ENCODE results near the gene NDFIP2. TPM values are rescaled to one million over a fixed set of nuclear protein-coding genes. Genes with fewer than 3 reads are reported as not detected.

NDFIP2 gene
- total and polyA plus RNA-seq, 12 donors, result 5.2 to 62.1 (median 38.9) TPM

GRCh38 chr13:79532576-79532975 is 51.6 kb downstream of the NDFIP2 start:
- Histone ChIP-seq H3K36me3 (replicated peaks in 1 of 2) (no peaks in the 10 kb centered on the region), H3K4me1 (replicated peaks in 1 of 2) (peaks cover 11 to 30% of the 10 kb centered on the region in 2 donors), H3K4me3 (no peak overlapping the region), H3K27ac (no peak overlapping the region), H3K27me3 (no peaks in the 10 kb centered on the region), H3K9me3 (replicated peaks in 1 of 3) (no peaks in the 10 kb centered on the region)
- intact Hi-C loops (cut with DNase I), result loop anchor here (10.0 kb wide), 2 partner anchors 58 to 98 kb away; no protein-coding TSS in a partner anchor
- 66 to 87% (median 75%) methylated on average over 2 of the region's 2 CpGs for WGBS, 4 donors
- DNase-seq, result no peak
- no peak for TF ChIP-seq CTCF (IDR thresholded peaks at IDR 0.05)
- TF ChIP-seq POLR2A (IDR thresholded peaks at IDR 0.05), result no peak

- H3K27ac ChIP-seq, result no peak overlapping the region
- no peaks in the 10 kb centered on the region for H3K36me3 ChIP-seq (replicated peaks in 1 of 2)
- intact Hi-C loops (cut with DNase I), result loop anchor here (10.0 kb wide), 2 partner anchors 59 to 99 kb away; no protein-coding TSS in a partner anchor
- WGBS, 4 donors, result 87 to 94% (median 91%) methylated on average over 6 of the region's 6 CpGs
- no peaks in the 10 kb centered on the region for H3K27me3 ChIP-seq
- TF ChIP-seq CTCF (IDR thresholded peaks at IDR 0.05) (no peak), POLR2A (IDR thresholded peaks at IDR 0.05) (no peak)
- no peak overlapping the region for H3K4me3 ChIP-seq
- no peak for DNase-seq
- no peaks in the 10 kb centered on the region for H3K9me3 ChIP-seq (replicated peaks in 1 of 3)
- H3K4me1 ChIP-seq (replicated peaks in 1 of 2), result peaks cover 11 to 22% of the 10 kb centered on the region in 2 donors
These were observed 52.9 kb downstream of the NDFIP2 start for GRCh38 chr13:79533781-79534400.

GRCh38 chr13:79534596-79534995 is 53.6 kb downstream of the NDFIP2 start:
- Histone ChIP-seq H3K4me1 (replicated peaks in 1 of 2) (peaks cover 11 to 17% of the 10 kb centered on the region in 2 donors), H3K27ac (no peak overlapping the region), H3K4me3 (no peak overlapping the region), H3K36me3 (replicated peaks in 1 of 2) (no peaks in the 10 kb centered on the region), H3K27me3 (no peaks in the 10 kb centered on the region), H3K9me3 (replicated peaks in 1 of 3) (no peaks in the 10 kb centered on the region)
- DNase-seq, result no peak
- intact Hi-C loops (cut with DNase I), result loop anchor here (10.0 kb wide), 2 partner anchors 60 to 100 kb away; no protein-coding TSS in a partner anchor
- TF ChIP-seq CTCF (IDR thresholded peaks at IDR 0.05) (no peak), POLR2A (IDR thresholded peaks at IDR 0.05) (no peak)
- 67 to 80% (median 78%) methylated on average over 4 of the region's 4 CpGs for WGBS, 4 donors

GRCh38 chr13:79538757-79539156 is 57.8 kb downstream of the NDFIP2 start:
- WGBS, 4 donors, result 96 to 98% (median 97%) methylated on average over 4 to 5 of the region's 5 CpGs
- peaks cover 9 to 13% of the 10 kb centered on the region in 2 donors for H3K4me1 ChIP-seq (replicated peaks in 1 of 2)

More at GRCh38 chr13:79538757-79539156, 57.8 kb downstream of the NDFIP2 start:
- intact Hi-C loops (cut with DNase I), result loop anchor here (10.0 kb wide), 2 partner anchors 64 to 104 kb away; no protein-coding TSS in a partner anchor
- no peak overlapping the region for H3K27ac ChIP-seq
- no peaks in the 10 kb centered on the region for H3K36me3 ChIP-seq (replicated peaks in 1 of 2)
- no peaks in the 10 kb centered on the region for H3K27me3 ChIP-seq
- no peaks in the 10 kb centered on the region for H3K9me3 ChIP-seq (replicated peaks in 1 of 3)
- TF ChIP-seq POLR2A (IDR thresholded peaks at IDR 0.05) (no peak), CTCF (IDR thresholded peaks at IDR 0.05) (no peak)
- H3K4me3 ChIP-seq, result no peak overlapping the region
- DNase-seq, result no peak
